Femur (tissue), 1 donor: ENCODE measurements around the gene CLEC18A.
"Not testable (repeated sequence)": the region's sequence is repeated elsewhere in the genome, so short reads cannot be mapped to it uniquely, and the experiment has no call there.

ENCODE experiments used
- DNase-seq: peaks from one replicate; pipeline ENCODE4 v3.0.0-alpha.2; 2017

Gene CLEC18A

GRCh38 chr16:69951017-69951671 is at the start of gene CLEC18A:
CLEC18A (plus strand) TSS chr16:69951334; CDS start chr16:69951367, 33 bp downstream.
- DNase-seq, result not testable (repeated sequence)

- DNase-seq, result no peak
These were observed 47.2 kb upstream of the CLEC18A start for GRCh38 chr16:69903865-69904415.

DNA sequence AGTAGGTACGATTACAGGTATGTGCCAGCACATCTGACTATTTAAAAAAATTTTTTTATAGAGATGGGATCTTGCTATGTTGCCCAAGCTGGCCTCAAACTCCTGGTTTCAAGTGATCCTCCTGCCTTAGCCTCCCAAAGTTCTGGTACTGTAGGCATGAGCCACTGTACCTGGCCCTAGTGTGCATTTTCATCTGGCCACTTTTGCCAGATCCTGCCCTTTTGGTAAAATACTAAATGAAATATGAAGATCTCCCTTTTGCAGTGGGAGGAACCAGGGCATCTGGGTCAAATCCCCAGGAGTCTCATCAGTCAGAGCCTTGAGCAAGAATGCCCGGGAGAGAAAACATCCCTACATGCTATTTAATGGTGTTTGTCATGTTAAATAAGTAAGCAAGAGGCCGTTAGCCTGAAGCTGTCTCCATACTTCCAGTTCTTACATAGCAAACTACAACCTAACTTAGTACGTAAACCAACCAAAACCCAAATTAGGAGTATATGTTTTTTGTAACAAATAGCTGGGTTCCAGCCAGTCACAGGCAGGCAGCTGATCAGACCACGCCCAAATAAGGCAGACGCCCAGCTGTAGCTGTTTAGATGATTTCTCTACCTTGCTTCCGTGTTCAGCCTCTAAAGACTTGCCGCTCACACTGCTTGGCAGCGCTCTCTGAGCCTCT is 46.5 kb upstream of the CLEC18A start:
- DNase-seq, result no peak

- no peak for DNase-seq
These were observed 46.0 kb upstream of the CLEC18A start for GRCh38 chr16:69905171-69905555.

DNA sequence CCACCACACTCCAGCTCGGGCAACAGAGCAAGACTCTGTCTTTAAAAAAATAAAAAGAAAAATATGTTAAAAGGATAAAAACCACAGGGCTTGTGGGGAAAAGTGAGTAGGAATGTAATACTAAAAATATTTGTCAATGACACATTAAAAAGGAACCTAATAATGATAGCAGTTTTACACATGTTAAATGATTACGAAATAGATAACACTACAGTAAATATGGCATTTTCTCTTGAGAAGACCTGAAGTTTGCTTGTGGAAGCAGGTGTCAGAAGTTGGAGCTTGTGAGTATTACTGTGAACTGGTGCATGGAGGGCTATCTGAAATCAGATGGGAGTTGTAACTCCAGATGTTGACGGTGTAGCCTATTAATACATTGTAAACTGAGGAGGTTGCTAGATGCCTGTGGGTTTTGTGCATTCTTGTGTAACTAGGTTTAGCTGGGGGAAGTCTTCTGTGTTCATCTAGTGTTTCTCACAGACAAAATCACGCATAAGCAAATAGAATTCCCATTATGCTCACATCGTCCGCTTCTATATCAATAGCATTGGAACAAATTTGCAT is 44.2 kb upstream of the CLEC18A start:
- DNase-seq, result no peak

DNA sequence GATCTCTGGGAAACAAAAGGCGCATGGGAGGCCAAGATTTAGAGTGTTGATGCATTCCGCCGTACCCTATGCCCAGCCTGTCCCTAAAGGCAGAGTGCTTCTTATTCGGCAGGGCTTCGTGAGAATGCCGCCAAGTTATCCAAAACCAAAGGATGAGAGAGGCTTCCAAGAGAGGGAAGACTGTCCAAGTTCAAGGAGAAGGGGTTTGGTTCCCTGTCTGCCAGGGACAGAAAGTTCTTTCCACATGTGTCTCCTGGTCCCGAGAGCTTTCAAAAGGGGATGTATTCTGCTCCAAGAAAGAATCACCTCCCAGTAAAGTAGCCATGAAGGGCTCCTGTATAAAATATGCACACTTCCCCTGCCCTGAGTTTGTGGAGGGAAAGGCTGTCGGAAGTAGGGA is 42.1 kb upstream of the CLEC18A start:
- DNase-seq, result no peak

GRCh38 chr16:69909760-69910159 is 41.4 kb upstream of the CLEC18A start:
- no peak for DNase-seq

DNA sequence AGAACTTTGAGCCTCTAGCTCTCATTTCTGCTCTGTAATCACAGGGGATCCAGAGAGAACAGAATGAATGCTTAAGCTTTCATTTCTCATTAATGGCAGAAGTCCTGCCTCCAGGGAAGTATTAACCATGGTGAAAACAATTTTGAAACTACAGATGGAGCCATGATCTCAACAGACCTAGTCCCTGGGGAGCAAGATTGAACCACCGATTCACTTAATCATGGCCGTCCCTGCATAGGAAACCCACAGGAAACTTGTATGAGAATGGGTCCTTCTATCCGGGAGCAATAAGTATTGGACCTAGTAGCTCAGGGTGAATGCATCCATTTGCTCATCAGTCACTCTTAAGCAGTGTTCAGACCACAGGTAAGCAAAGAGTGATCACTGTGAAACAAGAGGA is 40.2 kb upstream of the CLEC18A start:
- no peak for DNase-seq

DNA sequence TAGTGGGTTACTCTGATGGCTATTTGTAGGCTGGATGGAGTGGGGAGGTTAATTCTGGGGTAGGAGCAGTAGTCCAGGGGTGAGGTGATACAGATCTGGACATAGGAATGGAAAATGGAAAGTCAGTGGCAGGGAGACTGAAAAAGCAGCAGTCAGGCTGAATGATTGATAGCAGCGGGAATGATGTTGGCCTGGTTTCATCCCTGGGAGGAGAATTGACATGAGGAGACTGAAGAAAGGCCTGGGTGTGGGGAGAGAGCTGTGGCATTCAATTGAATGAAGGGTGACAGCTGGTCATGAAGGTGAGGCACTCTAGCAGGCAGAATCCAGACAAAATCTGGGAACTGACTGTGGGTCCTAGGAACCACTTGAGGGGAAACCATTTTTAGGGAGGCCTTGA is 34.7 kb upstream of the CLEC18A start:
- no peak for DNase-seq

DNA sequence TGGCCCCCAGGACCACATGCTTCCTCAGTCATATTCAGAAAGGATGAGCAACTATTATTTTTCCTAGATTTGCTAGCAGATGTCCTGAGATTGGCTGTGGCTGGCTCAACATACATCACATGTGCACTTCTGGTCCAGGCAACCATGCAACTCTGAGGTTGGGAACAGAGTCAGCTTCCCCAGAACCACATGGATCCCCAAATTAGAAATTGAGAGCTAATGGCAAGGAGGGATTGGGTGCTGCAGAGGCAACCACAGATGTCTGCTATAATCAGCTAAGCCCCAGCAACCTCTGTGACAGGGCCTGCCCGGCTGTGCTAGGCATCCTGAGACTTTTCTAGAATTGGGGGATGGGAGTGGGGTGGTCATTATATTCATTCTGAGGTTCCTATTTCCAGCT is 33.8 kb upstream of the CLEC18A start:
- DNase-seq, result peak; percentile 18

DNA sequence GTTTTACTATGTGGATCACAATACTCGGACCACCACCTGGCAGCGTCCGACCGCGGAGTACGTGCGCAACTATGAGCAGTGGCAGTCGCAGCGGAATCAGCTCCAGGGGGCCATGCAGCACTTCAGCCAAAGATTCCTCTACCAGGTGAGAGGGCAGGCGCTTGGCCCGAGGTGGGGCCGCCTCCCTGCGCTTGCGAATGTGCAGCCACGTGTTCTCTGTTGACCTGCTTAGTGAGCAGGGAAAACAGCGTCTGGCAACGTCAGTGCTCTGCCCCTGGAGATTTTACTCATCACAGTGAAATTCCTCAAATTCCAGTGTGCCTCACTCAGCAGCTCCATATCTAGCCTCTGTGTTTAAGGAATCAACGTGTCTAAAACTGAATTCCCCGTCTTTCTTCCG is 33.4 kb upstream of the CLEC18A start:
- no peak for DNase-seq

DNA sequence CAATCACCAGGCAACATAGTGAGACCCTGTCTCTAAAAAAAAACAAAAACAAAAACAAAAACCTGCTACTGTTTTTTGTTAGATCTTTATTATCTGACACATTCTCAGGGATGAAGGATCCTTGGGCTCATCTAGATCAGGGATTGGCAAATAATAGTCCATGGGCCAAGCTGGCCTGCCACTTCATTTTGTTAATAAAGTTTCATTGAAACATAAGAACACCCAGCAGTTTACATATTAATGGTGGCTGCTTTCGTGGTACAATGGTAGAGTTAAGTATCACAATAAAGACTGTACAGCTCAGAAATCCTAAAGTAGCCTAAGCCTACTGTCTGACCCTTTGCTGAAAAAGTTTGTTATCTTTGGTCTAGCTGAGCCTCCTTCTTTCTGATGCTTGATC is 32.9 kb upstream of the CLEC18A start:
- no peak for DNase-seq

DNA sequence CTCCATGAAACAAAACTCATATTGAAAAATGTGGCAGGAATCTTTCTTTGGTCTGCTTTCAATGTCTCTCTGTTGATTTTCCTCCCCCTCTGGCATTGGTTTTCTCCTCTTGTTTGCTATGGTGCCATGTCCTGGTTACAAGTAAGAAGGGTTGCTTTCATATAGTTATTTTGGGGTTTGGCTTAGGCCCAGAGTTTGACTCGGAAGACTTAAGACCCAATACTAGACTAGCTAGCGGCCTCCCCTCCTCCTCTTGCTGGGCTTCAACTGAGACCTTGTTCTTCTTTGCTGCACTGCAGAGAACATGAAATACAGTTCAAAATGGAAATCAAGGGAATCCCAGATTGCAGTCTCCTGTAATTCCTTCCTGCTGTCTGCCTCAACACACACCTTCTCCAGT is 30.0 kb upstream of the CLEC18A start:
- peak; percentile 68 for DNase-seq

- no peak for DNase-seq
These were observed 28.9 kb upstream of the CLEC18A start for GRCh38 chr16:69922200-69922599.

DNA sequence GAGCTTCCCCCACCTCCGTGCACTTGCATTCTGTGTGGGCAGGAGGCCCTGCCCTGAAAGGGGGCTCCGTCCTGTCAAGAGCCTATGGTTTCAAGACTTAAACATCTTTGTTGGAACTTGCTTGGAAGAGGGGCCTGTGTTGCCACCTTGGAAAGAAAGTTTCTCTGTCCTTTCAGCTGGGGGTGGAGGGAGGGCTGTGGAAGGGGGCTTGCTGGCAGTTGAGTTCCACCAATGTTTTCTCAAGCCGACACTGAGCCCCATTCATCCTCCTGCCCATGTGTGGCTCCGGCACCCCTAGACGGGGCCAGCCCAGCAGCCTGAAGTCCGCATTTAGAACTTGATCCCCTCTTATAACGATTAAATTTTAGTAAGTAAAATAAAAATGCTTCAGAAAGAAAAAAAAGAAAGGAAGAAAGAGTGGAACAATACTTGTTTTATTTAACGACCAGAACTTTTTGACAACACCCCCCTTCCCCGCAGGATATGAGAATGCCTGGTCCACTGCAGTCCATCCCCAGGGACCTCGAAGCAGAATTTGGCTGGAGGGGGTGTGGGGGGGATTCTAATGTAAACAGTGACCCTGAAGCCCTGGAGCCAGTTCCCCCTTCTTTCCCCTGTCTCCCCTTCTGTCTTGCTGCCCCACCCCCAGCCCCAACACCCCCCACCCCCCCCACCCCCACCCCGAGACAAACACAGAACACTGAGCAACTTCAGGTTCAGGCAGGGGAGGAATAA is 26.9 kb upstream of the CLEC18A start:
- DNase-seq, result no peak

DNA sequence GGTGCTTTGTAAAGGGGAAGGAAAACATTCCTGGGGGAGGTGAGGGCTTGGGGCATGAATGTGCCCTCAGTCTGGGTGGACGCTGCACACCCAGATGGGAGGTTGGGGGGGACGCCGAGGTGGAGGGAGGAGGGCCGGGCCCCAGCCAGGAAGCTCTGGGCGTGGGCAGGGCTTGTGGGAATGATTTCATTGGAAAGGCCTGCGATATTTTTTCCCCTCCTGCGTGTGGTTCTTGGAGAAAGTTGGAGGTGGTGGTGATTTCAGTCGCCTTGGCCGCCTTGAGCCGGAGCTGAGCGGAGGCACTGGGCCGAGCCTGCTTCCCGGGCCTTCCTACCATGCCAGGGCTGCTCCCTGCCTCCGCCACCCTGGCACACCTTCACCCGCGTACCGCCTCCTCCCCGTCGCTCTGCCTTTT is 26.4 kb upstream of the CLEC18A start:
- peak; percentile 92 for DNase-seq

DNA sequence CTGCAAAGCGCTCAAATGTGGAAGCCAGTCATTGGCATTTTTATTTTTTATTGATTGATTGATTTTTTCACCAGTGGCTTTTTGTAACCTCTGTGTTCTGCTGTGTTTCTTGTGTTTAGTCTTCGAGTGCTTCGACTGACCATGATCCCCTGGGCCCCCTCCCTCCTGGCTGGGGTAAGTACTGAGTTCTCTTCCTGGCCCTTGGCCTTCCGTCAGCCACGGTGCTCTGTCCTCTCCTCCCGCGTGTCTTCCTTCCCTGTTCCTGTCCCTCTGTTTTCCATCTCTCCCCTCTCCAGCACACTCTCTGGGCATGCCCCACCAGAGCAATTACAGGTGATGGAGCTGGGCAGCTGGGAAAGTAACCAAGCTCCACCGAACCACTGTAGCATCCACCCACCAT is 25.8 kb upstream of the CLEC18A start:
- no peak for DNase-seq

- no peak for DNase-seq
These were observed 24.9 kb upstream of the CLEC18A start for GRCh38 chr16:69926241-69926640.

DNA sequence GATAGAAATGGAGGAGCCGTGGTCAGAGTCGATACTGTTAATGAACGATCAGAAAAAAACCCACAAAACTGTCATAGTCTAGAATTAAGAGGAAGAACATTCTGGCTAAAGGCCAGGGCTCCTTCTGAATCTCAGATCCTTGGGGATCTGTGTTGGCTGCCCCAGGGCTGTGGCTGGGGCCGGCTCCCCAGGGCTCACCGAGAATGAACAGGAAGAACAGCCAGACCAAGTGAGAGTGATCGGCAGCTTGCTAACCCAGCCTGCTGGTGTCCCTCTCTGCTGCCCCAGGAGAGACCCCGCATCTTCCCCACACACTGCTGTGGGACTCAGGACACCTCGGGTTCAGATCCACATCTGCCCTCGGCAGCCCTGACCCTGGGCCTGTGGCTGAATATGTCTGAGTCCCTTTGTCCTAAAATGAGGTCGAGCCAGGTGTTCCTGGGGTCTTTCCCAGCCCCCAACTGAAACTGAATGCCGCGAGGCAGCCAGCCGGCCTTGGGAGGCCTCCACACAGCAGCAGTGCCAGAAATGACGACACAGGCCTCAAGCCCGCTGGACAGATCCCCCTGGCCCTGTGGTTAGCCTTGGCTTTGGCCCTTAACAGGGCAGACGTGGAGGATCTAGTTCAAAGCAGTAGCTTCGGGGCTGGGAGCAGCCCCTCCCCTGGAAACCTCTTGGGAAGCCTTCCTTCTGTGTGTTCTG is 23.9 kb upstream of the CLEC18A start:
- DNase-seq, result peak; percentile 87

- DNase-seq, result no peak
These were observed 22.2 kb upstream of the CLEC18A start for GRCh38 chr16:69928856-69929400.

DNA sequence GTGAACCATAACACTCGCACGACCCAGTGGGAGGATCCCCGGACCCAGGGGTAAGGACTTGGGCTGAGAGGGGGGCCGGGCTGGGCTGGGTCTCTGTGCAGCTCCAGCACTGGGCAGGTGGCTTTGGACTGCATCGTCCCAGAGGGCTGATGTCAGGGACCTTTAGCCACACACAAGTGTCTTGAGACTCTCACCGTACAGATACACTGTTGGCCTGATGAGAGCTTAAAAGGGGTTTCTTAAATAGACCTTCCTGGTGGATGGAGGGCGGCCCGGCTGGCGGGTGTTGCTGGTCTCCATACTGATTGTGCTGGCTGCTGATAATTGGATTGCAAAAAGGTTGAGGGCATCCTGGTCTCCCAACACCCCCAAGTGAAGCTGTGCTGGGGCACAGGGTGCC is 21.7 kb upstream of the CLEC18A start:
- no peak for DNase-seq

DNA sequence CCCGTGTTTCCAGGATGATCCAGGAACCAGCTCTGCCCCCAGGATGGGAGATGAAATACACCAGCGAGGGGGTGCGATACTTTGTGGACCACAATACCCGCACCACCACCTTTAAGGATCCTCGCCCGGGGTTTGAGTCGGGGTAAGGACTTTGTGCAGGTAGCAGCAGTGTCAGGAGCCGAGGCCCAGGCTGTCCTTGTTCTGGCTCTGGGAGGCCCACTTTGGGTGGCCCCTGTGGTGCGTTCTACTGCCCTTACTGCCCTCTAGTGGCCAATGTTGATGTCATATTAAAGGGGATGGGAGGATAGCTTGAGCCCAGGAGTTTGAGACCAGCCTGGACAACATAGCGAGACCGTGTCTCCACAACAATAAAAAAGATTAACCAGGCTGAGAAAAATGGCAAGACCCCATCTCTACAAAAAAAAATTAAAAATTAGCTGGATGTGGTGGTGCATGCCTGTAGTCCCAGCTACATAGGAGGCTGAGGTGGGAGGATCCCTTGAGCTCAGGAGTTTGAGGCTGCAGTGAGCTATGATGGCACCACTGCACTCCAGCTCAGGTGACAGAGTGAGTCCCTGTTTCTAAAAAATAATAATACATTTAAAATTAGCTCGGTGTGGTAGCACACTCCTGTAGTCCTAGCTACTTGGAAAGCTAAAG is 20.9 kb upstream of the CLEC18A start:
- peak; percentile 70 for DNase-seq
